Hepatocyte (in vitro differentiated cells): Measurements from ENCODE around the gene KIF20B. TPM values are rescaled to one million over a fixed set of nuclear protein-coding genes. Genes with fewer than 3 reads are reported as not detected.

ENCODE experiments used
- DNase-seq: peaks from one replicate; pipeline ENCODE4 v3.0.0-alpha.2; 2016; ENCODE audit warnings: low spot score
- H2AFZ ChIP-seq: fragments of 200-600 bp; sonication (generic); 2 replicates; pipeline ENCODE4 v1.6.0; 2016; ENCODE audit warnings: antibody characterized with exemption, mild to moderate bottlenecking
- H3K27ac ChIP-seq: fragments of 200-600 bp; sonication (generic); 2 replicates; pipeline ENCODE4 v1.5.1; 2016; ENCODE audit warnings: mild to moderate bottlenecking
- H3K27me3 ChIP-seq: fragments of 200-600 bp; sonication (generic); 2 replicates; pipeline ENCODE4 v1.6.1; 2016
- H3K36me3 ChIP-seq: fragments of 200-600 bp; sonication (generic); replicated peaks from 2 replicates; pipeline ENCODE4 v1.5.1; 2016; ENCODE audit warnings: low read depth; ENCODE audit not compliant: insufficient read depth
- H3K4me1 ChIP-seq: fragments of 200-600 bp; sonication (generic); 2 replicates; pipeline ENCODE4 v1.5.1; 2016; ENCODE audit warnings: mild to moderate bottlenecking, moderate library complexity; ENCODE audit not compliant: insufficient read depth
- H3K4me2 ChIP-seq: fragments of 200-600 bp; sonication (generic); 2 replicates; pipeline ENCODE4 v1.6.0; 2016
- H3K4me3 ChIP-seq: fragments of 200-600 bp; sonication (generic); 2 replicates; pipeline ENCODE4 v1.5.1; 2016; ENCODE audit warnings: mild to moderate bottlenecking
- H3K79me2 ChIP-seq: fragments of 200-600 bp; sonication (generic); 2 replicates; pipeline ENCODE4 v1.6.0; 2017; ENCODE audit warnings: mild to moderate bottlenecking
- H3K9me2 ChIP-seq: fragments of 200-600 bp; sonication (generic); replicated peaks from 2 replicates; pipeline ENCODE4 v1.6.0; 2017; ENCODE audit warnings: mild to moderate bottlenecking; ENCODE audit not compliant: insufficient read depth
- H3K9me3 ChIP-seq: fragments of 200-600 bp; sonication (generic); 2 replicates; pipeline ENCODE4 v1.5.1; 2016; ENCODE audit warnings: low read depth, mild to moderate bottlenecking
- H4K20me1 ChIP-seq: fragments of 200-600 bp; sonication (generic); 2 replicates; pipeline ENCODE4 v1.6.0; 2016; ENCODE audit warnings: mild to moderate bottlenecking; ENCODE audit not compliant: insufficient read depth, poor library complexity, severe bottlenecking
- CTCF ChIP-seq: fragments of 200-600 bp; sonication (generic); IDR thresholded peaks from 2 replicates; pipeline ENCODE4 v1.5.1; 2016; ENCODE audit warnings: antibody characterized with exemption, mild to moderate bottlenecking; ENCODE audit not compliant: poor library complexity
- EZH2 ChIP-seq: fragments of 200-600 bp; sonication (generic); IDR thresholded peaks from 2 replicates; pipeline ENCODE4 v1.6.1; 2016; ENCODE audit warnings: antibody characterized with exemption, mild to moderate bottlenecking, borderline replicate concordance
- EZH2phosphoT487 ChIP-seq: fragments of 200-600 bp; sonication (generic); IDR thresholded peaks from one replicate; pipeline ENCODE4 v1.6.1; 2018; ENCODE audit warnings: antibody characterized with exemption, mild to moderate bottlenecking, low read depth, moderate library complexity; ENCODE audit not compliant: unreplicated experiment, severe bottlenecking
- WGBS: methylation state at CpG from one replicate; pipeline ENCODE4 v1.1.6; 2016; ENCODE audit warnings: low lambda C conversion rate; ENCODE audit errors: missing lambda C conversion rate; 5-methylcytosine and 5-hydroxymethylcytosine counted together
- polyA plus RNA-seq: library from polyadenylated mRNA; unstranded; fragments of >200 nt; fragmentation: Nextera tagmentation; extraction: Ambion mirVana; gene quantifications from 2 replicates; pipeline ENCODE4 v1.2.1, GENCODE V29; 2016
- total RNA-seq: library from RNA; depleted of rRNA; stranded (reverse); fragments of >200 nt; gene quantifications from 2 replicates; pipeline ENCODE4 v1.2.3, GENCODE V29; 2014

KIF20B gene
- total and polyA plus RNA-seq, 2 experiments from 2014 or later, result 4.6 to 6.9 TPM

DNA sequence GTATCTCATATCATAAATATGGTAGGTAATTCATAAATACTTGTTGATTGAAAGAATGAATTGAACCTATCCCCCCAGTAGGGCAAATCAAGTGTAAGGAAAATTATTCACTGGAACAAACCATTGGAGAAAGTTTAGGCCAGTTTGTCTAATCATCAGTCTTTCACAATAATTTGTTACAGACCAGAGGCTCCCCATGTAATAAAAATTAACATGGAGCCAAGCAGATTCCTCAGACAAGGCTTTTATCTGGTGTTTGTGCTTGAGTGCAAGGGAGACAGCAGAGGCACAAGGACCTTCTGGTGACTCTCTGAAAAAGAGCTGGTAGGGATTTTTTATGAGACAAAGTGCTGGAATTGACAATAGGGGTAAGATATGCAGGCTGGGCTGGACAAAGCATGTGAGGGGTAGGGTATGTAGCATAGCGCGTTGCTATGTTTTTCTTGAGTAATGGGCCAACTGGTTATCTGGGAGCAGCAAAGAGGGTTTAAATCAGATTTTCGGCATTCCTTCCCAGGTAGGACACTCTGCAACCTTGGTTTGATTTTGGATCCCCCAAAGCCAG, 48.5 kb upstream of the KIF20B start:
- Histone ChIP-seq H3K36me3 (no peaks in the 10 kb centered on the region), H3K9me2 (no peaks in the 10 kb centered on the region), H3K79me2 (no peaks in the 10 kb centered on the region), H3K4me1 (no peaks in the 10 kb centered on the region), H3K27me3 (no peaks in the 10 kb centered on the region), H3K4me3 (no peak overlapping the region), H3K9me3 (no peaks in the 10 kb centered on the region), H3K27ac (no peak overlapping the region), H3K4me2 (no peak overlapping the region), H2AFZ (no peak overlapping the region), H4K20me1 (no peaks in the 10 kb centered on the region)
- 96% methylated on average over 3 of the region's 3 CpGs for WGBS
- TF ChIP-seq EZH2 (no peak), EZH2phosphoT487 (no peak), CTCF (no peak)
- DNase-seq, result no peak

- H3K27ac ChIP-seq, result no peak overlapping the region
- no peaks in the 10 kb centered on the region for H3K9me3 ChIP-seq
- WGBS, result 70% methylated on average over 6 of the region's 6 CpGs
- DNase-seq, result no peak
- TF ChIP-seq CTCF, result no peak
- TF ChIP-seq EZH2phosphoT487, result no peak
- no peak for TF ChIP-seq EZH2
- H3K4me3 ChIP-seq, result no peak overlapping the region
- H2AFZ ChIP-seq, result no peak overlapping the region
- no peaks in the 10 kb centered on the region for H4K20me1 ChIP-seq
- no peaks in the 10 kb centered on the region for H3K4me1 ChIP-seq
- no peaks in the 10 kb centered on the region for H3K27me3 ChIP-seq
- no peak overlapping the region for H3K4me2 ChIP-seq
- no peaks in the 10 kb centered on the region for H3K9me2 ChIP-seq
- no peaks in the 10 kb centered on the region for H3K79me2 ChIP-seq
- H3K36me3 ChIP-seq, result no peaks in the 10 kb centered on the region
Observed at GRCh38 chr10:89653410-89653869, 48.0 kb upstream of the KIF20B start.

GRCh38 chr10:89655722-89656121, 45.7 kb upstream of the KIF20B start:
- 47% methylated on average over 1 of the region's 1 CpG for WGBS
- Histone ChIP-seq H3K4me2 (no peak overlapping the region), H3K4me1 (no peaks in the 10 kb centered on the region), H3K27me3 (no peaks in the 10 kb centered on the region), H3K27ac (peak overlapping the region; percentile 65), H4K20me1 (no peaks in the 10 kb centered on the region), H3K9me3 (no peaks in the 10 kb centered on the region), H3K9me2 (no peaks in the 10 kb centered on the region), H3K4me3 (no peak overlapping the region), H3K79me2 (no peaks in the 10 kb centered on the region), H3K36me3 (no peaks in the 10 kb centered on the region), H2AFZ (no peak overlapping the region)
- TF ChIP-seq EZH2phosphoT487 (no peak), CTCF (no peak), EZH2 (no peak)
- no peak for DNase-seq

DNA sequence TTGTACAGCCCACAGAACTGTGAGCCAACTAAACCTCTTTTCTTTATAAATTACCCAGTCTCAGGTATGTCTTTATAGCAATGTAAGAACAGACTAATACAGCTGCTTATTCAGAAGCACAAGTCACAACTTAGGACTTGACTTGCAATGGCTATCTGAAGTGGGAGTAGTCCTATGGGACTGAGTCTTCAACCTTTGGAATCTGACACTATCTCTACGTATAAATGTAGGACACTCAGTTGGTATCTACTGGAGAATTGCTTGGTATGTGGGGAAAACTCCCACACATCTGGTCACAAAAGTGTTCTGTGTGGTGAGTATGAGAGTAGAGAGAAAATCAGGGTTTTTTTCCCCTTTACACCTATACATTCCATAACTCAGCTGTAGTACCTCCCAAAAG, 44.1 kb upstream of the KIF20B start:
- Histone ChIP-seq H3K4me3 (no peak overlapping the region), H3K4me2 (no peak overlapping the region), H3K27me3 (no peaks in the 10 kb centered on the region), H2AFZ (no peak overlapping the region), H4K20me1 (no peaks in the 10 kb centered on the region), H3K79me2 (no peaks in the 10 kb centered on the region), H3K4me1 (no peaks in the 10 kb centered on the region), H3K9me3 (no peaks in the 10 kb centered on the region), H3K36me3 (no peaks in the 10 kb centered on the region), H3K27ac (peak overlapping the region; percentile 13), H3K9me2 (no peaks in the 10 kb centered on the region)
- no peak for TF ChIP-seq CTCF
- no peak for TF ChIP-seq EZH2phosphoT487
- TF ChIP-seq EZH2, result no peak
- WGBS, result 79% methylated on average over 1 of the region's 1 CpG
- DNase-seq, result no peak
